ENCODE data around the gene VWA3A. TPM values are rescaled to one million over a fixed set of nuclear protein-coding genes. Genes with fewer than 3 reads are reported as not detected.
"Not testable (repeated sequence)": the region's sequence is repeated elsewhere in the genome, so short reads cannot be mapped to it uniquely, and the experiment has no call there.

The VWA3A gene
- total RNA-seq, 1 donor from 2014 or later: 0.20 TPM

GRCh38 chr16:22126037-22126558 is 33.8 kb downstream of the VWA3A start:
- intact Hi-C loops (cut with micrococcal nuclease): no loop called here

- intact Hi-C loops (cut with micrococcal nuclease): not testable (repeated sequence)
Measured at GRCh38 chr16:22128537-22128936, 36.2 kb downstream of the VWA3A start.

- intact Hi-C loops (cut with micrococcal nuclease): no loop called here
Measured at GRCh38 chr16:22130528-22130927, 38.2 kb downstream of the VWA3A start.

- intact Hi-C loops (cut with micrococcal nuclease): no loop called here
Measured at GRCh38 chr16:22132801-22133200, 40.5 kb downstream of the VWA3A start.

- intact Hi-C loops (cut with micrococcal nuclease): no loop called here
Measured at GRCh38 chr16:22138482-22138881, 46.1 kb downstream of the VWA3A start.

GRCh38 chr16:22139008-22139407 is 46.7 kb downstream of the VWA3A start:
- intact Hi-C loops (cut with micrococcal nuclease): no loop called here

GRCh38 chr16:22139732-22140131 is 47.4 kb downstream of the VWA3A start:
- intact Hi-C loops (cut with micrococcal nuclease): no loop called here

- intact Hi-C loops (cut with micrococcal nuclease): no loop called here
Measured at GRCh38 chr16:22141767-22142166, 49.4 kb downstream of the VWA3A start.

GRCh38 chr16:22144520-22144919 is 52.2 kb downstream of the VWA3A start:
- intact Hi-C loops (cut with micrococcal nuclease): no loop called here

- intact Hi-C loops (cut with micrococcal nuclease): no loop called here
Measured at GRCh38 chr16:22147853-22148252, 55.5 kb downstream of the VWA3A start.

GRCh38 chr16:22151246-22151998 is 59.1 kb downstream of the VWA3A start:
- intact Hi-C loops (cut with micrococcal nuclease): no loop called here

- intact Hi-C loops (cut with micrococcal nuclease): no loop called here
Measured at GRCh38 chr16:22152316-22152715, 60.0 kb downstream of the VWA3A start.

- intact Hi-C loops (cut with micrococcal nuclease): not testable (repeated sequence)
Measured at GRCh38 chr16:22153078-22153477, 60.7 kb downstream of the VWA3A start.

GRCh38 chr16:22161401-22161800 is 69.1 kb downstream of the VWA3A start:
- intact Hi-C loops (cut with micrococcal nuclease): no loop called here

GRCh38 chr16:22161999-22162655 is 69.8 kb downstream of the VWA3A start, which contains the start of gene SDR42E2:
TSS of gene SDR42E2 (plus strand) at chr16:22162506. CDS start at chr16:22165583, 3,077 bp downstream.
- intact Hi-C loops (cut with micrococcal nuclease): no loop called here

GRCh38 chr16:22162656-22163009 is 70.3 kb downstream of the VWA3A start:
- intact Hi-C loops (cut with micrococcal nuclease): no loop called here

GRCh38 chr16:22163806-22164205 is 71.5 kb downstream of the VWA3A start:
- intact Hi-C loops (cut with micrococcal nuclease): no loop called here

- intact Hi-C loops (cut with micrococcal nuclease): no loop called here
Measured at GRCh38 chr16:22164482-22164881, 72.1 kb downstream of the VWA3A start.

GRCh38 chr16:22165508-22166285 is 73.4 kb downstream of the VWA3A start:
- intact Hi-C loops (cut with micrococcal nuclease): no loop called here

GRCh38 chr16:22171953-22172352 is 79.6 kb downstream of the VWA3A start:
- intact Hi-C loops (cut with micrococcal nuclease): no loop called here

- intact Hi-C loops (cut with micrococcal nuclease): not testable (repeated sequence)
Measured at GRCh38 chr16:22172642-22173041, 80.3 kb downstream of the VWA3A start.

- intact Hi-C loops (cut with micrococcal nuclease): no loop called here
Measured at GRCh38 chr16:22174642-22175041, 82.3 kb downstream of the VWA3A start.
